ENCODE results near the gene FASTK. TPM values are rescaled to one million over a fixed set of nuclear protein-coding genes. Genes with fewer than 3 reads are reported as not detected.

The FASTK gene
- total RNA-seq, 6 experiments from 2014 or later, result 83.8 to 97.0 (median 92.4) TPM

DNA sequence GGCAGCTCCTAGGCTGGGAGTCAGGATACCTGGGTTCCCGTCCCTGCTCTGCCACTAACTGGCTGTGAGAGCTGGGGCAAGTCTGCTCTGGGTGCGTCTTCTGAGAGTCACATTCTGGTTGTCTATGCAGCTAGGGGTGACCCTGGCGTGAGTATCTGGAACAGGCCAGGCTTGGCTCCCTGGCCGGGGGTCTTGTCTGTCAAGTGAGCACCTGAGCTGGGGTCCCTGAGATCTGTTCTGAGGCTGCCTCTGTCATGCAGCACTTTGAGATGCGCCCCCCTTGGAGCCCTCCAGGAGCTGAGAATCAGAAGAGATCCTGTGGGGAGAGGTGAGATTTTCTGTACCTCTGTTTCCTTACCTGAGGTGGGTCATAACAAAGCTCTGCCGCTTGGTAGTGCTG lies 13.1 kb upstream of the FASTK start:
- Mint-ChIP-seq H3K36me3 (ENCODE audit: low read depth) (no peaks in the 10 kb centered on the region; the same call in none of the 2 replicates), H3K4me1 (ENCODE audit: low read depth) (peaks cover 67% of the 10 kb centered on the region), H3K27ac (peak overlapping the region; percentile 81; the same call in 1 of the 2 replicates), H3K9me3 (no peaks in the 10 kb centered on the region), H3K4me3 (no peak overlapping the region), H3K27me3 (ENCODE audit: insufficient read depth) (peaks cover 5% of the 10 kb centered on the region)
- TF ChIP-seq, protein P1, sequence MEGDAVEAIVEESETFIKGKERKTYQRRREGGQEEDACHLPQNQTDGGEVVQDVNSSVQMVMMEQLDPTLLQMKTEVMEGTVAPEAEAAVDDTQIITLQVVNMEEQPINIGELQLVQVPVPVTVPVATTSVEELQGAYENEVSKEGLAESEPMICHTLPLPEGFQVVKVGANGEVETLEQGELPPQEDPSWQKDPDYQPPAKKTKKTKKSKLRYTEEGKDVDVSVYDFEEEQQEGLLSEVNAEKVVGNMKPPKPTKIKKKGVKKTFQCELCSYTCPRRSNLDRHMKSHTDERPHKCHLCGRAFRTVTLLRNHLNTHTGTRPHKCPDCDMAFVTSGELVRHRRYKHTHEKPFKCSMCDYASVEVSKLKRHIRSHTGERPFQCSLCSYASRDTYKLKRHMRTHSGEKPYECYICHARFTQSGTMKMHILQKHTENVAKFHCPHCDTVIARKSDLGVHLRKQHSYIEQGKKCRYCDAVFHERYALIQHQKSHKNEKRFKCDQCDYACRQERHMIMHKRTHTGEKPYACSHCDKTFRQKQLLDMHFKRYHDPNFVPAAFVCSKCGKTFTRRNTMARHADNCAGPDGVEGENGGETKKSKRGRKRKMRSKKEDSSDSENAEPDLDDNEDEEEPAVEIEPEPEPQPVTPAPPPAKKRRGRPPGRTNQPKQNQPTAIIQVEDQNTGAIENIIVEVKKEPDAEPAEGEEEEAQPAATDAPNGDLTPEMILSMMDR (IDR thresholded peaks at IDR 0.05), result no peak
- no peak for DNase-seq

DNA sequence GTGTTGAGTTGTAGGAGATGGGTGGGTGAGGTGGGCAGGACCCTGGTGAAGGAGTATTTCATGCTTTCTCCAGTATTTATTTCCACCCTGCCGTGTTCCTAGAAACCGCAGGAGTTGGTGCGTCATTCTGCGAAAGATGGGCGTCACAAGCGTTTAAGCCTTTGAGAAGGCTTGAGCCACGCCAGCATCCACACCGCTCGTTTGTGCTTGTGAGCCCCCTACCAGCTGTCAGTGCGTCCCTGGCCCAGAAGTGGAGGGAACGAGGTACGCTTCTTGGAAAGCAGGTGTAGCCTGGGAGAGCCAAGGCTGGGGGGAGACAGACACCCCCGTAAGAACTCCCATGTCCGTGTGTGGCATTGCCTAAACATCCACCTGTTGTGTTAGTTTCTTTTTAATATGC lies 11.4 kb upstream of the FASTK start:
- TF ChIP-seq, protein P1 (IDR thresholded peaks at IDR 0.05), result no peak
- H3K4me1 Mint-ChIP-seq (ENCODE audit: low read depth), result peaks cover 75% of the 10 kb centered on the region
- no peak for DNase-seq
- no peak overlapping the region for H3K27ac Mint-ChIP-seq
- H3K36me3 Mint-ChIP-seq (ENCODE audit: low read depth), result no peaks in the 10 kb centered on the region; the same call in none of the 2 replicates
- peaks cover 9% of the 10 kb centered on the region for H3K27me3 Mint-ChIP-seq (ENCODE audit: insufficient read depth)
- H3K4me3 Mint-ChIP-seq, result no peak overlapping the region
- H3K9me3 Mint-ChIP-seq, result no peaks in the 10 kb centered on the region

DNA sequence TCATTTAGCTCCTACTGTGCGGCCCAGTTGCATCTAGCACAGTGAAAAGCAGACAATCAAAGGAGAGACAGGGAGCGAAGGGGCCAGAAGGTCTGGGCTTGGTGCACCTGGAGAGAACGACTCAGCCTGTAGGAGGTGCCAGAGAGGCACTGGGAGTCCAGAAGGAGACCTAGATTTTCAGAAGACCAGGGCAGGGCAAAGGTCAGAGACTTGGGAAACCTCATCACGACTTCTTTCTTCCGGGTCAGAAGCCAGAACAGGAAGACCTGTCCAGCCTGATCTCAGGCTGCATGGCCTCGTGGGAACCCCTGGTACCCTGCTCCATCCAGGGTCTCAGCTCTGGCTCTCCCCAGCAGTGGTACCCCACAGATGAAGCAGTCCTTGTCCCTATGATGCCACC lies 10.8 kb upstream of the FASTK start:
- H3K27me3 Mint-ChIP-seq (ENCODE audit: insufficient read depth), result peaks cover 9% of the 10 kb centered on the region
- H3K4me1 Mint-ChIP-seq (ENCODE audit: low read depth), result peaks cover 75% of the 10 kb centered on the region
- TF ChIP-seq, protein P1 (IDR thresholded peaks at IDR 0.05), result peak; percentile 78
- H3K4me3 Mint-ChIP-seq, result no peak overlapping the region
- no peak for DNase-seq
- peak overlapping the region; percentile 53 for H3K27ac Mint-ChIP-seq
- no peaks in the 10 kb centered on the region for H3K9me3 Mint-ChIP-seq
- no peaks in the 10 kb centered on the region; the same call in none of the 2 replicates for H3K36me3 Mint-ChIP-seq (ENCODE audit: low read depth)

DNA sequence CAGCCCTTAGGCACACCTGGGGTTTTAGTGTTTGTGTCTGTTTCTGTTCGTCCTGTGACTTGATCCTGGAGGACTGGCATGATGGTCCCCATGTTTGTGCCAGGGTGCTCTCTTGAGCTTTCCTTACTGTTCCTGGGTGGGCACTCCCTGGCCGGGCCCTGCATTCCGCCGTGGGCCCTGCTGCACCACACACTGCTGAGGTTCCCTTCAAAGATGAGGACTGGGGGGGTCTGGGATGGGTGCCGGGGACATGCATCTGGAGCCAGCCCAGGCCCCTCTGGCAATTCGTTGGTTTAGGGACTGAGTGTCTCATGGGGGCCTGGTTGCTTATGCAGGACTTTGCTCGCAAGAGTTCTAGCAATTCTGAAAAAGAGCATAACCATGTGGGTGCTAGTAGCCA lies 10.4 kb upstream of the FASTK start:
- TF ChIP-seq, protein P1 (IDR thresholded peaks at IDR 0.05), result no peak
- H3K9me3 Mint-ChIP-seq, result no peaks in the 10 kb centered on the region

DNA sequence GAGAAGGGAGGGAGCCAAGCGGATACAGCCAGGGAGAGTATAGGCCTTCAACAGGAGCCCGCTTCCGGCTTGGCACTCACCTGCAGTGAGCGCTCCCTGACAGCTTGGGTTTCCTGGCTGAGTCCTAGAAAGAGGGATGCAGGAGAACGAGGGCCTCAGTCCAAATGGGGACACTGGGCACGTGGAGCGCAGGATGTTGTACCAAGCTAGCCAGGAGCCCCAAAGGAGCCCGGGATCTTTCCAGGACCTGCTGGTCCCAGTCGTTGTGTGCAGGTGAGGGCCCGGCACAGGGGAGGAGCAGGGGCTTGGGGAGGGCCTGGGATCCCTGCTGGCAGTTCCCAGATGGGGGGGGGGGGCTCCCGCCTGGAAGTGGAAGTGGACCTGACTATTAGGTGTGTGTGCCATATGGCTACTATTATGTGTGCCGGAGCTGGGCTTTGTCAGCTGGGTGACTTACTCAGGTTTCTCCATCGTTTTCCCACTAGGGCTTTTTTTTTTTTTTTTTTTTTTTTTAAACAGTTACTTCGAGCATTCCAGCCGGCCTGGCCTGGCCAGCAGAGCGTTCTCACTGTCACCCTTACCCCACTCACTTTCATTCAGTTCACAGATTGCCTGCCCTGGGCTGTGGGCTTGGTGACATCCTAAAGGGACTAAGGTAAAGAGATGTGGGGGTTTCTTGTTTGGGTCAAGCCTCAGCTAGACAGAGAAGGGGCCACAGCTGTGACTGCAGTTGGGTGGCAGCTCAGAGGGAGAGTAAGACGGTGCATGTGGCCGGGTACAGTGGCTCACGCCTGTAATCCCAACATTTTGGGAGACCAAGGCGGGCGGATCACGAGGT lies 9.5 kb upstream of the FASTK start:
- DNase-seq, result no peak
- H3K9me3 Mint-ChIP-seq, result no peaks in the 10 kb centered on the region
- TF ChIP-seq, protein P1 (IDR thresholded peaks at IDR 0.05), result no peak
- H3K27ac Mint-ChIP-seq, result peak overlapping the region; percentile 95
- H3K27me3 Mint-ChIP-seq (ENCODE audit: insufficient read depth), result peaks cover 9% of the 10 kb centered on the region
- no peaks in the 10 kb centered on the region; the same call in none of the 2 replicates for H3K36me3 Mint-ChIP-seq (ENCODE audit: low read depth)
- H3K4me1 Mint-ChIP-seq (ENCODE audit: low read depth), result peaks cover 73% of the 10 kb centered on the region
- H3K4me3 Mint-ChIP-seq, result peak overlapping the region; percentile 92

More for the DNA sequence above, 10.4 kb upstream of the FASTK start:
- Mint-ChIP-seq H3K27ac (peak overlapping the region; percentile 53), H3K4me3 (no peak overlapping the region), H3K27me3 (ENCODE audit: insufficient read depth) (peaks cover 9% of the 10 kb centered on the region), H3K36me3 (ENCODE audit: low read depth) (no peaks in the 10 kb centered on the region; the same call in none of the 2 replicates), H3K4me1 (ENCODE audit: low read depth) (peaks cover 73% of the 10 kb centered on the region)
- no peak for DNase-seq
